Neural progenitor cell (in vitro differentiated cells): ENCODE results near the gene HK1.

ENCODE experiments used
- EZH2 ChIP-seq: fragments of 200-600 bp; sonication (generic); IDR thresholded peaks from 2 replicates; pipeline ENCODE4 v1.6.1; 2017; ENCODE audit warnings: antibody characterized with exemption, mild to moderate bottlenecking, moderate library complexity
- TF ChIP-seq, protein P1 (sequence below): fragments of 200-600 bp; sonication (generic); IDR thresholded peaks from 2 replicates; pipeline ENCODE4 v1.5.1; 2017; ENCODE audit warnings: antibody characterized with exemption, mild to moderate bottlenecking

DNA sequence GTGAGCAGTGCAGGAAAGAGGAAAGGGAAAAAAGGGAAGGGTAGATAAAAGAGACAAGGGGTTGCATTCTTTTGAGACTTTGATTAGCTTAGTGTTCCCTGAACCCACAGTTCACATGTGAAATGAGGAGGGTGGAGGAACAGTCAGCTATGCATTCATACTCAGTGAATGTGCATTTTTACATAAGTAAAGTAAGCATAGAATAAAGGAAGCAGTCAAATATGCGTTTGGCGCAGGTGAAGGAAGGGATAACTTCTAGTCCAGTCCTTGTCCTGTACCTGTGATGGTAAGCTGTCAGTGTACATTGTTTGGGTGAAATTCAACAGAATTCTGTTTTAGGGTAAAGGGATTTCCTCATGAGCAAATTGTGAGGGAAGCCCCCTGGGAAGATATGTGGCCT, 28.1 kb downstream of the HK1 start:
- TF ChIP-seq, protein P1, sequence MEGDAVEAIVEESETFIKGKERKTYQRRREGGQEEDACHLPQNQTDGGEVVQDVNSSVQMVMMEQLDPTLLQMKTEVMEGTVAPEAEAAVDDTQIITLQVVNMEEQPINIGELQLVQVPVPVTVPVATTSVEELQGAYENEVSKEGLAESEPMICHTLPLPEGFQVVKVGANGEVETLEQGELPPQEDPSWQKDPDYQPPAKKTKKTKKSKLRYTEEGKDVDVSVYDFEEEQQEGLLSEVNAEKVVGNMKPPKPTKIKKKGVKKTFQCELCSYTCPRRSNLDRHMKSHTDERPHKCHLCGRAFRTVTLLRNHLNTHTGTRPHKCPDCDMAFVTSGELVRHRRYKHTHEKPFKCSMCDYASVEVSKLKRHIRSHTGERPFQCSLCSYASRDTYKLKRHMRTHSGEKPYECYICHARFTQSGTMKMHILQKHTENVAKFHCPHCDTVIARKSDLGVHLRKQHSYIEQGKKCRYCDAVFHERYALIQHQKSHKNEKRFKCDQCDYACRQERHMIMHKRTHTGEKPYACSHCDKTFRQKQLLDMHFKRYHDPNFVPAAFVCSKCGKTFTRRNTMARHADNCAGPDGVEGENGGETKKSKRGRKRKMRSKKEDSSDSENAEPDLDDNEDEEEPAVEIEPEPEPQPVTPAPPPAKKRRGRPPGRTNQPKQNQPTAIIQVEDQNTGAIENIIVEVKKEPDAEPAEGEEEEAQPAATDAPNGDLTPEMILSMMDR, result no peak
- no peak for TF ChIP-seq EZH2
